Esophagus muscularis mucosa (tissue), 4 donors: ENCODE measurements around the gene GINS2.

ENCODE experiments used
- CTCF ChIP-seq, 3 experiments: fragments of 200-600 bp in 2 of 3; fragments of 450-650 bp in 1 of 3; sonication (generic) in 2 of 3; IDR thresholded peaks; one replicate each; pipeline ENCODE4 v1.5.1; 2017 to 2019; ENCODE audit warnings: antibody characterized with exemption in 3 of 3, mild to moderate bottlenecking in 2 of 3, moderate library complexity in 1 of 3
- EP300 ChIP-seq: sonication (generic); formaldehyde crosslinking; IDR thresholded peaks from one replicate; pipeline ENCODE4 v1.6.1; 2017; ENCODE audit warnings: antibody characterized with exemption
- POLR2A ChIP-seq: fragments of 450-650 bp; IDR thresholded peaks from one replicate; pipeline ENCODE4 v1.6.1; 2017; ENCODE audit warnings: antibody characterized with exemption, moderate library complexity, mild to moderate bottlenecking, low read depth
- POLR2AphosphoS5 ChIP-seq, 2 donors: sonication (generic); formaldehyde crosslinking; IDR thresholded peaks; one replicate each; pipeline ENCODE4 v1.6.1; 2017; ENCODE audit warnings: antibody characterized with exemption in 2 of 2

GRCh38 chr16:85679870-85680269 lies 8.9 kb downstream of the GINS2 start:
- TF ChIP-seq CTCF (IDR thresholded peaks at IDR 0.05) (no peak), POLR2A (no peak), EP300 (no peak), POLR2AphosphoS5 (IDR thresholded peaks at IDR 0.05) (no peak)
